Hepatocyte (in vitro differentiated cells): ENCODE results near the gene BPI. TPM values are rescaled to one million over a fixed set of nuclear protein-coding genes. Genes with fewer than 3 reads are reported as not detected.

ENCODE experiments used
- DNase-seq: peaks from one replicate; pipeline ENCODE4 v3.0.0-alpha.2; 2016; ENCODE audit warnings: low spot score
- H2AFZ ChIP-seq: fragments of 200-600 bp; sonication (generic); 2 replicates; pipeline ENCODE4 v1.6.0; 2016; ENCODE audit warnings: antibody characterized with exemption, mild to moderate bottlenecking
- H3K27ac ChIP-seq: fragments of 200-600 bp; sonication (generic); 2 replicates; pipeline ENCODE4 v1.5.1; 2016; ENCODE audit warnings: mild to moderate bottlenecking
- H3K27me3 ChIP-seq: fragments of 200-600 bp; sonication (generic); 2 replicates; pipeline ENCODE4 v1.6.1; 2016
- H3K36me3 ChIP-seq: fragments of 200-600 bp; sonication (generic); replicated peaks from 2 replicates; pipeline ENCODE4 v1.5.1; 2016; ENCODE audit warnings: low read depth; ENCODE audit not compliant: insufficient read depth
- H3K4me1 ChIP-seq: fragments of 200-600 bp; sonication (generic); 2 replicates; pipeline ENCODE4 v1.5.1; 2016; ENCODE audit warnings: mild to moderate bottlenecking, moderate library complexity; ENCODE audit not compliant: insufficient read depth
- H3K4me2 ChIP-seq: fragments of 200-600 bp; sonication (generic); 2 replicates; pipeline ENCODE4 v1.6.0; 2016
- H3K4me3 ChIP-seq: fragments of 200-600 bp; sonication (generic); 2 replicates; pipeline ENCODE4 v1.5.1; 2016; ENCODE audit warnings: mild to moderate bottlenecking
- H3K79me2 ChIP-seq: fragments of 200-600 bp; sonication (generic); 2 replicates; pipeline ENCODE4 v1.6.0; 2017; ENCODE audit warnings: mild to moderate bottlenecking
- H3K9me2 ChIP-seq: fragments of 200-600 bp; sonication (generic); replicated peaks from 2 replicates; pipeline ENCODE4 v1.6.0; 2017; ENCODE audit warnings: mild to moderate bottlenecking; ENCODE audit not compliant: insufficient read depth
- H3K9me3 ChIP-seq: fragments of 200-600 bp; sonication (generic); 2 replicates; pipeline ENCODE4 v1.5.1; 2016; ENCODE audit warnings: low read depth, mild to moderate bottlenecking
- H4K20me1 ChIP-seq: fragments of 200-600 bp; sonication (generic); 2 replicates; pipeline ENCODE4 v1.6.0; 2016; ENCODE audit warnings: mild to moderate bottlenecking; ENCODE audit not compliant: insufficient read depth, poor library complexity, severe bottlenecking
- EZH2 ChIP-seq: fragments of 200-600 bp; sonication (generic); IDR thresholded peaks from 2 replicates; pipeline ENCODE4 v1.6.1; 2016; ENCODE audit warnings: antibody characterized with exemption, mild to moderate bottlenecking, borderline replicate concordance
- EZH2phosphoT487 ChIP-seq: fragments of 200-600 bp; sonication (generic); IDR thresholded peaks from one replicate; pipeline ENCODE4 v1.6.1; 2018; ENCODE audit warnings: antibody characterized with exemption, mild to moderate bottlenecking, low read depth, moderate library complexity; ENCODE audit not compliant: unreplicated experiment, severe bottlenecking
- WGBS: methylation state at CpG from one replicate; pipeline ENCODE4 v1.1.6; 2016; ENCODE audit warnings: low lambda C conversion rate; ENCODE audit errors: missing lambda C conversion rate; 5-methylcytosine and 5-hydroxymethylcytosine counted together
- polyA plus RNA-seq: library from polyadenylated mRNA; unstranded; fragments of >200 nt; fragmentation: Nextera tagmentation; extraction: Ambion mirVana; gene quantifications from 2 replicates; pipeline ENCODE4 v1.2.1, GENCODE V29; 2016
- total RNA-seq: library from RNA; depleted of rRNA; stranded (reverse); fragments of >200 nt; gene quantifications from 2 replicates; pipeline ENCODE4 v1.2.3, GENCODE V29; 2014
- TF ChIP-seq, protein P1 (sequence below): fragments of 200-600 bp; sonication (generic); IDR thresholded peaks from 2 replicates; pipeline ENCODE4 v1.5.1; 2016; ENCODE audit warnings: antibody characterized with exemption, mild to moderate bottlenecking; ENCODE audit not compliant: poor library complexity

The BPI gene
- total and polyA plus RNA-seq, 2 experiments from 2014 or later: 0.63 to 0.66 TPM

DNA sequence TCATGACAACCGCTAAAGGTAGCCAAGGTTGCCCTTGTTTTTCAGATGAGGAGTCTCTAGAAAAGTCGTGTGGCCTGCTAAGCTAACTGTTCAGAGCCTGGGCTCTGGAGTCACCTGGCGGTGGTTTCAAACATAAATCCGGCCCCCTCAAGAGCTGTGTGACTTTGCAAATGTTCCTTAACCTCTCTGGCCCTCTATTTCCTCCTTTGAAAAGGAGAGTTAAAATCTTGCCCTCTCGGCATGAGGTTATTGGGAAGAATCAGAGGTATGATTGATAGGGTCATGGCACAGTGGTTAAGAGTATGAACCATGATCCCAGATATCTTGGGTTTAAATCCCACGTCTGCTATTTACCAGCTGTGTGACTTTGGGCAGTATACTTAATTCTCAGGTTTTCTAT lies 36.7 kb downstream of the BPI start:
- Histone ChIP-seq H3K36me3 (no peaks in the 10 kb centered on the region), H3K4me1 (peaks cover 20% of the 10 kb centered on the region), H4K20me1 (no peaks in the 10 kb centered on the region), H3K4me2 (no peak overlapping the region), H3K27ac (no peak overlapping the region), H3K9me2 (no peaks in the 10 kb centered on the region), H3K27me3 (no peaks in the 10 kb centered on the region), H3K4me3 (no peak overlapping the region), H3K79me2 (no peaks in the 10 kb centered on the region), H2AFZ (no peak overlapping the region), H3K9me3 (peaks cover 3% of the 10 kb centered on the region)
- 86% methylated on average over 6 of the region's 6 CpGs for WGBS
- DNase-seq: no peak
- TF ChIP-seq EZH2phosphoT487 (no peak), EZH2 (no peak)
- TF ChIP-seq, protein P1, sequence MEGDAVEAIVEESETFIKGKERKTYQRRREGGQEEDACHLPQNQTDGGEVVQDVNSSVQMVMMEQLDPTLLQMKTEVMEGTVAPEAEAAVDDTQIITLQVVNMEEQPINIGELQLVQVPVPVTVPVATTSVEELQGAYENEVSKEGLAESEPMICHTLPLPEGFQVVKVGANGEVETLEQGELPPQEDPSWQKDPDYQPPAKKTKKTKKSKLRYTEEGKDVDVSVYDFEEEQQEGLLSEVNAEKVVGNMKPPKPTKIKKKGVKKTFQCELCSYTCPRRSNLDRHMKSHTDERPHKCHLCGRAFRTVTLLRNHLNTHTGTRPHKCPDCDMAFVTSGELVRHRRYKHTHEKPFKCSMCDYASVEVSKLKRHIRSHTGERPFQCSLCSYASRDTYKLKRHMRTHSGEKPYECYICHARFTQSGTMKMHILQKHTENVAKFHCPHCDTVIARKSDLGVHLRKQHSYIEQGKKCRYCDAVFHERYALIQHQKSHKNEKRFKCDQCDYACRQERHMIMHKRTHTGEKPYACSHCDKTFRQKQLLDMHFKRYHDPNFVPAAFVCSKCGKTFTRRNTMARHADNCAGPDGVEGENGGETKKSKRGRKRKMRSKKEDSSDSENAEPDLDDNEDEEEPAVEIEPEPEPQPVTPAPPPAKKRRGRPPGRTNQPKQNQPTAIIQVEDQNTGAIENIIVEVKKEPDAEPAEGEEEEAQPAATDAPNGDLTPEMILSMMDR: no peak

DNA sequence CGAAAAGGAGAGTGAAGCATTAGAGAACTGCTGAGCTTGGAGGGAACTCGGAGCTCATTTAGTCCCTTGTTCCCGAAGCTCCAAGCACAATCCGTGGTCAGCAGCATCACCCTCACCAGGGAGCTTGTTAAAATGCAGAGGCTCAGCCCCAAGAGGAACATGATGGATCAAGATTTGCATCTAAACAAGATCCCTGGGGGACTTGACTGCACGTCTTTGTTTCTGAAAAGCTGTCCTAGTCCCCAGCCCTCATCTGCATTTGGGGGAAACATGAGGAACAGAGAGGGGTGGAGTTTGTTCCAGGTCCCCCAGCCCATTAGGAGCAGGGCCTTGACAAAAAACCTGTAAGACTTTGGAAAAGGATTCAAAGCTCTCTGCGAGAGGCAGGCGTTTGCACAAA lies 38.3 kb downstream of the BPI start:
- Histone ChIP-seq H3K4me2 (no peak overlapping the region), H2AFZ (no peak overlapping the region)

DNA sequence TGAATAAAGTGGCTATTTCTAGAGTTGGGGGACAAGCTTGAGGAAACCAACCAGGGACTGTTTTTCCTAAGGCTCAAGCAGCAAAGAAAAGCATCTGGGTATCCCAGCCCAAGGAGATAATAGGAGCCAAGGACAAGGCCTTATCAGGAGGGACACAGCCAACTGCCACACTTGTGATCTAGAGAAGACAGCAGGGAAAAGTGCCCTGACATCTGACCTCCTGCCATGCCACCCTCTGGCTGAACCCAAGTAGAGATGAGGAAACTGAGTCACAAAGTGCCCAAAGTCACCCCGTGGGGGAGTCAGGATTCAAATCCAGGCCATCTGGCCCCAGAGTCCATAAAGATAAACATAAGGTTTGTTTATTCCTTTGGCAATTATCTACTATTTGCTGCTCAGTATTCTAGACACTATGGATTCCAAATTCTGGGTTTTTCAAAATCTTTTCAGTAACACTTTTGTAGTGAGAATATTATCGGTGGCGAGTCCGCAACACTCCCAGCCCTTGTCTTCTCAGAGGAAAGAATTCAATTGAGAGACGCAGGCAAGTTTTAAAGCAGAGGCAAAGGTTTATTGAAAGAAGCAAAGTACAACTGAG lies 38.9 kb downstream of the BPI start:
- peaks cover 3% of the 10 kb centered on the region for H3K9me3 ChIP-seq
- H3K4me2 ChIP-seq: peak overlapping the region; percentile 31
- no peak overlapping the region for H2AFZ ChIP-seq
- H3K27me3 ChIP-seq: no peaks in the 10 kb centered on the region
- WGBS: 62% methylated on average over 5 of the region's 5 CpGs
- no peaks in the 10 kb centered on the region for H4K20me1 ChIP-seq
- no peak for DNase-seq
- no peak overlapping the region for H3K4me3 ChIP-seq
- no peaks in the 10 kb centered on the region for H3K9me2 ChIP-seq
- H3K79me2 ChIP-seq: no peaks in the 10 kb centered on the region
- no peaks in the 10 kb centered on the region for H3K36me3 ChIP-seq
- peak overlapping the region; percentile 41 for H3K27ac ChIP-seq
- peaks cover 20% of the 10 kb centered on the region for H3K4me1 ChIP-seq
- TF ChIP-seq EZH2 (no peak), EZH2phosphoT487 (no peak)
- TF ChIP-seq, protein P1: no peak

More for the DNA sequence above, 38.3 kb downstream of the BPI start:
- no peak overlapping the region for H3K27ac ChIP-seq
- no peaks in the 10 kb centered on the region for H3K79me2 ChIP-seq
- no peaks in the 10 kb centered on the region for H3K9me2 ChIP-seq
- H3K4me1 ChIP-seq: peaks cover 20% of the 10 kb centered on the region
- H3K36me3 ChIP-seq: no peaks in the 10 kb centered on the region
- H3K9me3 ChIP-seq: peaks cover 3% of the 10 kb centered on the region
- no peaks in the 10 kb centered on the region for H3K27me3 ChIP-seq
- TF ChIP-seq EZH2: no peak
- no peak for TF ChIP-seq EZH2phosphoT487
- H3K4me3 ChIP-seq: no peak overlapping the region
- DNase-seq: no peak
- WGBS: 40% methylated on average over 7 of the region's 7 CpGs
- H4K20me1 ChIP-seq: no peaks in the 10 kb centered on the region

DNA sequence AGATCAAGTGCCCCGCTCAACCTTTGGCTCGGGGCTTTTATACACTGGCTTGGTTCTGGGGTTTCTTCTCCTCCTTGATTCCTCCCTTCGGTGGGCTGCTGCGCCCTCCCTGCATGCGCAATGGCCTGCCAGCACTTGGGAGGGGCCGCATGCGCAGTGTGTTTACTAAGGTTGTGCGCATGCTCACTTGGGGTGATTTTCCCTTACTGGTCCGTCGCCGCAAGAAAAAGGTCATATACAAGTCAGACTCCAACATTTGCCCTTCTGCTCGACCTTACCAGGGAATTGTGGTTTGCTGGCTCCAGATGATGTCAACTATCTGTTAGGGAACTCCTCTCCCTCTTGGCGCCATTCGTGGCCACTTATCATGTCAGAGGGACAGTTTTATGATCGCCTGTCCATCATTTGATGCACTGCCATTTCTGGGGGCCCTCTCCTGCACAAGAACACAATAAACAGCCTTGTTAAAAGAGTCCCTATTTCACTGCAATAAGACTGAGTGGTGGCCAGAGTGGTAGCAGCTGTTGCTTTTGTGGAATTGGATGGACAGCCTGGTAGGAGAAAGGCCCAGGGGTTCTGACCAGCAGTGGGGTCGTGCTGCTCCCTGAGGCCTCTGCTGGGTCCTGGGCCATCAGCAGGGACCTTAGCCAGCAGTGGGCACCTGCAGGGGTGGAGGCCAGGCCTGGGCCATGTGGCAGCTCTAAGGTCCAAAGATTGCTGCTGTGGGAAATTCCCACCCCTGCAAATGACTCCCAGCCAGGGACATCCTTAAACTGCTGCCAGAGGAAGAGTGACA lies 39.6 kb downstream of the BPI start:
- peak; percentile 27 for DNase-seq

More for the DNA sequence above, 39.6 kb downstream of the BPI start:
- no peak overlapping the region for H3K27ac ChIP-seq
- H3K9me2 ChIP-seq: no peaks in the 10 kb centered on the region
- peaks cover 20% of the 10 kb centered on the region for H3K4me1 ChIP-seq
- no peaks in the 10 kb centered on the region for H3K27me3 ChIP-seq
- no peaks in the 10 kb centered on the region for H3K9me3 ChIP-seq
- H4K20me1 ChIP-seq: no peaks in the 10 kb centered on the region
- no peak overlapping the region for H3K4me3 ChIP-seq
- H3K36me3 ChIP-seq: no peaks in the 10 kb centered on the region
- TF ChIP-seq EZH2 (no peak), EZH2phosphoT487 (no peak)
- TF ChIP-seq, protein P1: no peak
- H3K79me2 ChIP-seq: no peaks in the 10 kb centered on the region
- WGBS: 67% methylated on average over 16 of the region's 16 CpGs
- peak overlapping the region; percentile 31 for H3K4me2 ChIP-seq
- H2AFZ ChIP-seq: no peak overlapping the region
